ENCODE results near the gene KL. TPM values are rescaled to one million over a fixed set of nuclear protein-coding genes. Genes with fewer than 3 reads are reported as not detected.

Gene KL
- 1 to 10 TPM; 6.2 to 9.0 (median 8.2) TPM for polyA plus RNA-seq (ENCODE audit: insufficient read depth in 1 of 5, insufficient read length in 5 of 5, low replicate concordance in 1 of 5)
- long read RNA-seq, donor 1, result 0 reads
- long read RNA-seq, donor 2, result 0 reads
- long read RNA-seq, donor 3, full-length matches to known transcripts, result 2 of 2 reads
- long read RNA-seq, donor 3, partial matches to known transcripts, result 0 of 2 reads
- long read RNA-seq, donor 3, other reads (novel, unspliced or antisense), result 0 of 2 reads
- long read RNA-seq, donor 4, result 0 reads
- long read RNA-seq, donor 5, result 0 reads
- long read RNA-seq, donor 6, result 0 reads
- long read RNA-seq, donor 7, result 0 reads
- long read RNA-seq, donor 8, result 0 reads

DNA sequence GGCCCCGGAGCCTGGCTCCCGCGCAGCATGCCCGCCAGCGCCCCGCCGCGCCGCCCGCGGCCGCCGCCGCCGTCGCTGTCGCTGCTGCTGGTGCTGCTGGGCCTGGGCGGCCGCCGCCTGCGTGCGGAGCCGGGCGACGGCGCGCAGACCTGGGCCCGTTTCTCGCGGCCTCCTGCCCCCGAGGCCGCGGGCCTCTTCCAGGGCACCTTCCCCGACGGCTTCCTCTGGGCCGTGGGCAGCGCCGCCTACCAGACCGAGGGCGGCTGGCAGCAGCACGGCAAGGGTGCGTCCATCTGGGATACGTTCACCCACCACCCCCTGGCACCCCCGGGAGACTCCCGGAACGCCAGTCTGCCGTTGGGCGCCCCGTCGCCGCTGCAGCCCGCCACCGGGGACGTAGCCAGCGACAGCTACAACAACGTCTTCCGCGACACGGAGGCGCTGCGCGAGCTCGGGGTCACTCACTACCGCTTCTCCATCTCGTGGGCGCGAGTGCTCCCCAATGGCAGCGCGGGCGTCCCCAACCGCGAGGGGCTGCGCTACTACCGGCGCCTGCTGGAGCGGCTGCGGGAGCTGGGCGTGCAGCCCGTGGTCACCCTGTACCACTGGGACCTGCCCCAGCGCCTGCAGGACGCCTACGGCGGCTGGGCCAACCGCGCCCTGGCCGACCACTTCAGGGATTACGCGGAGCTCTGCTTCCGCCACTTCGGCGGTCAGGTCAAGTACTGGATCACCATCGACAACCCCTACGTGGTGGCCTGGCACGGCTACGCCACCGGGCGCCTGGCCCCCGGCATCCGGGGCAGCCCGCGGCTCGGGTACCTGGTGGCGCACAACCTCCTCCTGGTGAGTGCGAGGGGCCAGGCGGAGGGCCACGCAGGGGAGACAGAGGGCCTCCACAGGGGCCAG is at the start of gene KL:
Gene KL, plus strand, starts transcription at position 10 of the 909 bp plus-strand sequence. Its CDS starts 18 bp downstream, at position 28.
- peak in 1 of 2 donors; percentile 58 for DNase-seq

- DNase-seq, result no peak
Measured at GRCh38 chr13:32967584-32968182, 48.5 kb upstream of the KL start.

- DNase-seq, result no peak
Measured at GRCh38 chr13:32968316-32968715, 47.9 kb upstream of the KL start.

- no peak for DNase-seq
Measured at GRCh38 chr13:32968793-32969192, 47.4 kb upstream of the KL start.

- DNase-seq, result no peak
Measured at GRCh38 chr13:32969516-32969941, 46.7 kb upstream of the KL start.

GRCh38 chr13:32976056-32976805 is 40.0 kb upstream of the KL start:
- DNase-seq, result no peak

DNA sequence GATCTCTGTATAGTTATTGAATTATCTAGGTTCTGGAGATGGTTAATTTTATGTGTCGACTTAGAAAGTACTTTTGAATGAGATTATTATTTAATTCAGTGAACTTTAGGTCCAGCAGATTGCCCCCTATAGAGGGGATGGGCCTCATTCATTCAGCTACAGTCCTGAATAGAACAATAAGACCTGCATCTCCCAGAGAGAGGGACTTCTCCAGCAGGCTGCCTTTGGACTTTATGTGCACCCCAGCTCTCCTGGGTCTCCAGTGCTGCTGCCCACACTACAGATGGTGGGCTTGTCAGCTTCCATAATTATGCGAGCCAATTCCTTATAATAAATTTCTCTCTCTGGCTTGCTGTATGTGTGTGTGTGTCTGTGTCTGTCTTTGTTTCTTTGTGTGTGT is 39.3 kb upstream of the KL start:
- DNase-seq, result no peak

DNA sequence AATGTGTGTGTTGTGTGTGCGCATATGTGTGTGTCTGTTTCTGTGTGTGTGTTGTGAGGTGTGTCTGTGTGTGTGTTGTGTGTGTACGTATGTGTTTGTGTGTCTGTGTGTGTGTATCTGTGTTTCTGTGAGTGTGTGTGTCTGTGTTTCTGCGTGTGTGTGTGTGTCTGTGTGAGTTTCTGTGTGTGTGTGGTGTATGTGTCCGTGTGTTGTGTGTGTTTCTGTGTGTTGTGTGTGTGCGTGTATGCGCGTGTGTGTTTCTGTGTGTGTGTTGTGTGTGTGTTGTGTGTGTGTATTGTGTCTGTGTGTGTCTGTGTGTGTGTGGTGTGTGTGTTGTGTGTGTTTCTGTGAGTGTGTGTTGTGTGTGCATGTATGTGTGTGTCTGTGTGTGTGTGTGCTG is 38.9 kb upstream of the KL start:
- no peak for DNase-seq

DNA sequence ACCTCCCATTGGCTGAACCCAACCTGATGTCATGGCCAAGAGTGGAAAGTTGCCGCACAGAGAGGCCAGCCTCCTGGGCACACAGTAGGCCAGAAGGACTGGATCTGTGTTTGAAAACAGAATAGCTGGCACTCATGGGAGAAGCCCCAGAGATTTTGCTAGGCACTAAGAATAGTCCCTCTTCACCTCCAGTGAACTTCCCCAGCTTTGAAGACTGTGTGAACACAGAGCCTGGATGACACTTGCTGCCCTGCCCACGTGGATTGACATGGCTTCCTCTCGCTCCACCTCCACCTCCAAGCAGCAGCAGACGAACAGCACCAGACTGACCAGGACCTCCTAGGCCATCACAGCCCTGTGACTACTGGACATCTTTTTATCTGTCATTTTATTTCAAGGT is 37.9 kb upstream of the KL start:
- DNase-seq, result no peak

DNA sequence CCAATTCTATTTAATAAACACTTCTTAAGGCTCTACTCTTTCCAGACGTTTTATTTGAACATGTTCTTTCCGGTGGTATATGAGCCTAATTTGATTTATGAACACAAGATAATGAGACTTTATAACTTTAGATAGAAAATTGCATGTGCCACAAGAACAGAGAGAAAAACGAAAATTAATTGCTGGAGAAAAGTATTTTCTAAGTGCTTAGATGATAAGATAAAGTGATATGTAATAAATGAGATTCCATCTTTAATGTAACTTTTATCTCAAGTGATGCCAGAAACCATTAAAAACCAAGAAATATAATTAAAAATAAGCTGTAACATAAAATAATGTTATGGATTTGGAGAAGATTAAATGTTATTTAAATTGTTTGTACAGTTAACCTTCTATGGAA is 33.2 kb upstream of the KL start:
- no peak for DNase-seq

GRCh38 chr13:32984857-32985626 is 31.2 kb upstream of the KL start:
- no peak for DNase-seq

- no peak for DNase-seq
Measured at GRCh38 chr13:32986552-32986951, 29.7 kb upstream of the KL start.

DNA sequence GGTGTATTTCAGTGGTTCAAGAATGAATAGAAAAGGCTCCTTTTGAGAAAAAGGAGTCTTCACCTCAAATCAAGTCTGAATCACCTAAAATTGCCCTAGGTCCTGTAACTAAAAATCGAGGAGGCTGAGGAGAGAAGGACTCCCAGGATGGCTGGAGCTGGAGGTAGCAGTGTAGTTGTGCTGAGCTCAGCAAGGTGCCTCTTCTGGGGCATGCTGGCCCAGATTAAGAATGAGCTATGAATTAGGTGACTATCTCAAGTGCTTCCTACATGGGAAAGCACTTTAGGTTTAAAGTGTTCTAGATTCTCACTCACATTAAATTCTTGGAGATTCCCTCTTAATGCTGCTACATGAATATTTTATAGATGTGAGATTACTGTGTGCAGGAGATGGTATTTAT is 28.8 kb upstream of the KL start:
- no peak for DNase-seq

- no peak for DNase-seq
Measured at GRCh38 chr13:32988608-32989289, 27.5 kb upstream of the KL start.

GRCh38 chr13:32989290-32989667 is 26.9 kb upstream of the KL start:
- DNase-seq, result no peak

GRCh38 chr13:32989942-32990341 is 26.3 kb upstream of the KL start:
- DNase-seq, result no peak

- DNase-seq, result no peak
Measured at GRCh38 chr13:32993145-32993544, 23.1 kb upstream of the KL start.

GRCh38 chr13:32997399-32997798 is 18.8 kb upstream of the KL start:
- no peak for DNase-seq

DNA sequence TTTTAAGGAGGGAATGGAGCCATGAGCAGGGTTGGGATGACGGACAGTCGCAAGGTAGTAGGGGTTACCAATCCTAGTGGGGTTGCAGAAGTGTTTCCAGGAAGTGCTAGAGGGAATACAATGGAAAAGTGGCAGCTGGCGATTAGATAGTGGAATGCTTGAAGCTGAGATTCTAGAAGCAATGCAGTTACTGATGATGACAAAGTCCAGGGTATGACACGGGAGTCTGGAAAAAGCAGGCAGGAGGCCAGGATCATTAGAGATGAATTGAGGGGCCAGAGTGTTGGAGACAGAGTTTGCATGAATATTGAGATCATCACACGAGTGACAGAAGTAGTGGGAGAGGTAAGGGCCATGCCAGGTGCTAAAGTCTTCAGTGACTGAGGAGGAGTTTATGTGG is 17.3 kb upstream of the KL start:
- DNase-seq, result no peak

DNA sequence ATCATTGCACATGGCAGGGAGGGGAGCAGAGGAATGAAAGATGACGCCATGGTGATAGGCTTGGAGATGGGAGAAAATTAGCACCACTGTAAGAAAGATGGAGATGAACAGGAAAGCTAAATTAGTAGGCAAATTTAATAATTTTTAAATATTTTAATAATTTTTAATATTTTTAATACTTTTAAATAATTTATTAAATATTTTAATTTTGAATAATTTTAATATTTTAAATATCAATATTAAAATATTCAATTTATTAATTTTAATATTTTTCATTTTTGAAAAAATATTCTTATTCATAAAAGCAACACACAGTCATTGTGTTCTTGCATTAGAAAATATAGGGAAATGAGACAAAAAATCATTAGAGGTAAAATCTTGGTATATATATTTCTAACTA is 15.9 kb upstream of the KL start:
- no peak for DNase-seq
